Endothelial cell (in vitro differentiated cells): ENCODE measurements around the gene NREP. TPM values are rescaled to one million over a fixed set of nuclear protein-coding genes. Genes with fewer than 3 reads are reported as not detected.

Source experiments
- DNase-seq: peaks from one replicate; pipeline ENCODE4 v3.0.0; 2021; ENCODE audit warnings: low spot score
- H3K27ac Mint-ChIP-seq: one replicate; pipeline ENCODE4 v1.8.0; 2021; ENCODE audit warnings: mixed read lengths, inconsistent platforms; ENCODE audit not compliant: unreplicated experiment
- H3K27me3 Mint-ChIP-seq: one replicate; pipeline ENCODE4 v1.8.0; 2021; ENCODE audit warnings: mild to moderate bottlenecking, moderate library complexity, mixed read lengths, inconsistent platforms; ENCODE audit not compliant: unreplicated experiment
- H3K36me3 Mint-ChIP-seq: one replicate; pipeline ENCODE4 v1.8.0; 2021; ENCODE audit warnings: mild to moderate bottlenecking, low read depth, mixed read lengths, inconsistent platforms; ENCODE audit not compliant: unreplicated experiment
- H3K4me1 Mint-ChIP-seq: one replicate; pipeline ENCODE4 v1.8.0; 2021; ENCODE audit warnings: mild to moderate bottlenecking, mixed read lengths, inconsistent platforms; ENCODE audit not compliant: unreplicated experiment
- H3K4me3 Mint-ChIP-seq: one replicate; pipeline ENCODE4 v1.8.0; 2021; ENCODE audit warnings: mild to moderate bottlenecking, mixed read lengths, inconsistent platforms; ENCODE audit not compliant: unreplicated experiment
- H3K9me3 Mint-ChIP-seq: one replicate; pipeline ENCODE4 v1.8.0; 2021; ENCODE audit warnings: mixed read lengths, inconsistent platforms; ENCODE audit not compliant: unreplicated experiment
- total RNA-seq: library from RNA; stranded (reverse); fragmentation: NEBNext Ultra II Directional; extraction: Animal tissue kit (Norgen Biotek cat#: 25700); gene quantifications from one replicate; pipeline ENCODE4 v1.2.1, GENCODE V29; 2021; ENCODE audit not compliant: unreplicated experiment
- TF ChIP-seq, protein P1 (sequence below): fragments of 200-600 bp; sonication (generic); IDR thresholded peaks from one replicate; pipeline ENCODE4 v1.5.0; 2021; ENCODE audit warnings: antibody characterized with exemption; ENCODE audit not compliant: unreplicated experiment

Gene NREP
- total RNA-seq, 1 donor from 2014 or later: 218 TPM

DNA sequence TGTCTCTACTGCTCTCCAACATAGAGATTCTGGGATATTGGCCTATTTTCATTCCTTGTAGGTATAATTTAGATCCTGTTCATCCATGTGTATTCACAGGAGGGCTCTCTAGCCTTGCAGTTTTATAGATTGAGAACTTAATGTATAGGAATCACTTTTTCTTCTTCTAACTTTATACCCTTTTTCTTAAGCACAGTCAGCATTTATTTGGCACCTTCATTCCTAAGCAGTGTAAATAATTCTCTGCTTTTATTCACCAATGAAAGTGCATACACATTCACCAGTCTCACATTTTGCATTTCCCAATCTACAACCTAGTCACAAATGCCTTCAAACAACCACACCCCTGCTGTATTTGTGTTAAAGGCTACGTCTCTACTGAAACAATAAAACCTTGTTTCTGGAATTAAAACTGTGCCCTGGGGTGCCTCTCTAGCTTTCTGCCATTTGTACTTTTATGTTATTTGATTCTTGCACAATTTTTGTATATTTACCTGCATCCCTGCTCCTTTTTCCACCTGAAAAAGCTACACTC lies 49.3 kb downstream of the NREP start:
- Mint-ChIP-seq H3K9me3 (no peaks in the 10 kb centered on the region), H3K4me1 (no peaks in the 10 kb centered on the region), H3K36me3 (no peaks in the 10 kb centered on the region), H3K27me3 (no peaks in the 10 kb centered on the region), H3K4me3 (no peak overlapping the region), H3K27ac (no peak overlapping the region)
- TF ChIP-seq, protein P1, sequence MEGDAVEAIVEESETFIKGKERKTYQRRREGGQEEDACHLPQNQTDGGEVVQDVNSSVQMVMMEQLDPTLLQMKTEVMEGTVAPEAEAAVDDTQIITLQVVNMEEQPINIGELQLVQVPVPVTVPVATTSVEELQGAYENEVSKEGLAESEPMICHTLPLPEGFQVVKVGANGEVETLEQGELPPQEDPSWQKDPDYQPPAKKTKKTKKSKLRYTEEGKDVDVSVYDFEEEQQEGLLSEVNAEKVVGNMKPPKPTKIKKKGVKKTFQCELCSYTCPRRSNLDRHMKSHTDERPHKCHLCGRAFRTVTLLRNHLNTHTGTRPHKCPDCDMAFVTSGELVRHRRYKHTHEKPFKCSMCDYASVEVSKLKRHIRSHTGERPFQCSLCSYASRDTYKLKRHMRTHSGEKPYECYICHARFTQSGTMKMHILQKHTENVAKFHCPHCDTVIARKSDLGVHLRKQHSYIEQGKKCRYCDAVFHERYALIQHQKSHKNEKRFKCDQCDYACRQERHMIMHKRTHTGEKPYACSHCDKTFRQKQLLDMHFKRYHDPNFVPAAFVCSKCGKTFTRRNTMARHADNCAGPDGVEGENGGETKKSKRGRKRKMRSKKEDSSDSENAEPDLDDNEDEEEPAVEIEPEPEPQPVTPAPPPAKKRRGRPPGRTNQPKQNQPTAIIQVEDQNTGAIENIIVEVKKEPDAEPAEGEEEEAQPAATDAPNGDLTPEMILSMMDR: no peak
- DNase-seq: no peak

DNA sequence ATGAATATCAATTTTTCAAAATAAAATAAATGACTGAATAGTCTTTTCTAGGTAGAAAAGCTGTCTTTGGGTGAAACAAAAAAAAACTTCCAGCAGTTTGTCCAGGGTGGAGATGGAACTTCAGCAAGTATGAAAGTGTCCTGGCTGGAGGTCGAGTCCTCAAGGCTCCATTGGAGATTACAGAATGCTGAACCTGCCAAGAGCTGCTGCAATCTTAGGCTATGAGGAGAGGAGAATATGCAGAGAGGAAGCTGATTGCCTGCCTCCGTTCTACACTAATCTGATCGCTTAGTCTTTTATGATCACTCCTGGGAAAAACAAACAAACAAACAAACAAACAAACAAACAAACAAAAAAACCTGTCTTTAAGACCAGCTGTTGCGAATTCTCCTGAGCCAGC lies 50.6 kb downstream of the NREP start:
- no peak overlapping the region for H3K27ac Mint-ChIP-seq

DNA sequence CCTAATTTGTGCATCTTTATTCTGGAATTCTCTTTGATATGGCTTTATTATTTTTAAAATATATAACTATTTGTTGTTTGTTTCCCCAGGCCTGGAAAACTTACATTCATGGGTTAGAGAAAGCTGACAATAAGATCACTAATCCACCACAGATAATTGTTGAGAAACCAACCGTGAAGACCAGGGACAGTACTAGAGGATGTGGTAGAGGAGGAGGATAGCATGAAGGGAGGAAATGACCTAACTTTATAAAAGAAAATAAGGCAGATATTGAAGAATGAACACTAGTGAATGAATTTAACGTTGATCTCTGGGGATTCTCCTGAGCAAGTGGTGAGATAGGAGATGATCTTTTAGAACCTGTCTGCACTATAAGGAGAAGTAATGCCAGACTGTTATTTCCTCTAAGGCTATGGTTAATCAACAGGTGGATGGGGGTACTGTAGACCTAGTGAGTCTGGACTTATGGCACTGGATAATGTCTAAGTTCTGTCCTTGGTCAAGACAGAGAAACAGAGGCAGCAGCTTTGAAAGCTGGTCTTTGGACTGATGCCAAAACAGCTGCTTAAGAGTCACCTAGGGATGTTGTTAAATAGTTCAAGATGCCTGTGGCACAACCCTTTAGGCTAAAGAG lies 52.4 kb downstream of the NREP start:
- DNase-seq: no peak
- Mint-ChIP-seq H3K9me3 (no peaks in the 10 kb centered on the region), H3K36me3 (no peaks in the 10 kb centered on the region), H3K4me1 (no peaks in the 10 kb centered on the region), H3K27ac (no peak overlapping the region), H3K27me3 (no peaks in the 10 kb centered on the region), H3K4me3 (no peak overlapping the region)
- TF ChIP-seq, protein P1: no peak

More for the DNA sequence above, 50.6 kb downstream of the NREP start:
- no peaks in the 10 kb centered on the region for H3K4me1 Mint-ChIP-seq
- H3K27me3 Mint-ChIP-seq: no peaks in the 10 kb centered on the region
- H3K4me3 Mint-ChIP-seq: no peak overlapping the region
- no peak for DNase-seq
- H3K36me3 Mint-ChIP-seq: no peaks in the 10 kb centered on the region
- TF ChIP-seq, protein P1: no peak
- no peaks in the 10 kb centered on the region for H3K9me3 Mint-ChIP-seq

GRCh38 chr5:111703662-111704061 lies 53.3 kb downstream of the NREP start:
- Mint-ChIP-seq H3K36me3 (no peaks in the 10 kb centered on the region), H3K27me3 (no peaks in the 10 kb centered on the region), H3K27ac (no peak overlapping the region), H3K4me1 (no peaks in the 10 kb centered on the region), H3K4me3 (no peak overlapping the region), H3K9me3 (no peaks in the 10 kb centered on the region)
- TF ChIP-seq, protein P1: no peak
- DNase-seq: no peak

DNA sequence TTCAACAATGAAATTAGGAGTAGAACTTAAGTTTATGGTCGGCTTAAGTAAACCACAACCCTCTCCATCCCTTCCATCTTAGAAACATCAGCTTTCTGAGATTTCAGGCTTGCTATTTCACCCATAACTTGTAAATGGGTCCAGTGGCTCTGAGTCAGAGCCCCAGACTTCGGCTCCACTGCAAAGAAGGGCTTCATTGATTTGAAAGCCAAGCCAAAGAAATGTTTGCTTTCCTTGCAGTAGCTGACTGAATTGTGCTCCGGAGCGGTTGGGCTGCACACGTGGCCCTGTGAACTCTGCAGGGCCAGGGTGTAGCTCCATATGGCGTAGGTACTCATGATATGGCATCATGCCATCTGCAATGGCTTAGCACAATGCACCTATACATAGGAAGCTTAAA lies 57.0 kb downstream of the NREP start:
- Mint-ChIP-seq H3K27me3 (no peaks in the 10 kb centered on the region), H3K27ac (no peak overlapping the region), H3K4me1 (peaks cover 15% of the 10 kb centered on the region), H3K36me3 (no peaks in the 10 kb centered on the region), H3K4me3 (no peak overlapping the region), H3K9me3 (no peaks in the 10 kb centered on the region)
- TF ChIP-seq, protein P1: no peak
- no peak for DNase-seq
